ENCODE measurements around the gene EML2. TPM values are rescaled to one million over a fixed set of nuclear protein-coding genes. Genes with fewer than 3 reads are reported as not detected.

Gene EML2
- total RNA-seq = 27.9 and 36.7 TPM in 2 replicates

GRCh38 chr19:45638930-45639729 is at the start of gene EML2:
Gene EML2, minus strand, starts transcription at chr19:45639397. Its CDS starts 21 bp downstream, at chr19:45639376.

GRCh38 chr19:45667620-45668341 is 28.6 kb upstream of the EML2 start, which contains the start of gene GIPR:
Gene GIPR, plus strand, starts transcription at chr19:45668221. Its CDS starts 1,300 bp downstream, at chr19:45669521.

GRCh38 chr19:45601524-45602374 is 37.4 kb downstream of the EML2 start, which contains the start of gene GPR4:
Gene GPR4, minus strand, starts transcription at chr19:45602212. Its CDS starts 10,346 bp downstream, at chr19:45591866.

GRCh38 chr19:45584332-45585157 is 54.7 kb downstream of the EML2 start, which contains the start of gene OPA3:
Gene OPA3, minus strand, starts transcription at chr19:45584802. Its CDS starts 38 bp downstream, at chr19:45584764.

Other genes with a start within 250 kb of the EML2 start
- gene PPP1R13L, start 234.3 kb downstream of the EML2 start, total RNA-seq = 1.6 and 1.7 TPM in 2 replicates
- 2.8 and 5.4 TPM in 2 replicates for gene POLR1G, start 232.8 kb downstream of the EML2 start, total RNA-seq
- 76.4 and 88.5 TPM in 2 replicates for gene ERCC1, start 215.5 kb downstream of the EML2 start, total RNA-seq
- gene FOSB, start 171.4 kb downstream of the EML2 start, total RNA-seq = 0.57 and 2.7 TPM in 2 replicates
- 4.7 and 5.9 TPM in 2 replicates for gene RTN2, start 142.3 kb downstream of the EML2 start, total RNA-seq
- 1.4 and 2.6 TPM in 2 replicates for gene PPM1N, start 141.0 kb downstream of the EML2 start, total RNA-seq
- 41.0 and 46.4 TPM in 2 replicates for gene VASP, start 131.9 kb downstream of the EML2 start, total RNA-seq
- gene OPA3, start 54.6 kb downstream of the EML2 start, total RNA-seq = 3.7 and 4.2 TPM in 2 replicates
- not detected in 2 replicates for gene GPR4, start 37.2 kb downstream of the EML2 start, total RNA-seq
- 0.09 and 0.14 TPM in 2 replicates for gene GIPR, start 28.8 kb upstream of the EML2 start, total RNA-seq
- gene SNRPD2, start 52.6 kb upstream of the EML2 start, total RNA-seq = 780 and 863 TPM in 2 replicates
- 17.2 and 19.1 TPM in 2 replicates for gene QPCTL, start 53.3 kb upstream of the EML2 start, total RNA-seq
- 2.0 and 2.6 TPM in 2 replicates for gene FBXO46, start 91.5 kb upstream of the EML2 start, total RNA-seq
- gene MEIOSIN, start 94.0 kb upstream of the EML2 start, total RNA-seq = not detected in 2 replicates
- 6.8 and 8.0 TPM in 2 replicates for gene SIX5, start 129.9 kb upstream of the EML2 start, total RNA-seq
- gene DMPK, start 143.1 kb upstream of the EML2 start, total RNA-seq = 28.0 and 70.8 TPM in 2 replicates
- gene DMWD, start 153.4 kb upstream of the EML2 start, total RNA-seq = 20.2 and 27.5 TPM in 2 replicates
- gene RSPH6A, start 175.9 kb upstream of the EML2 start, total RNA-seq = 0.09 and 0.14 TPM in 2 replicates
- 24.5 and 32.4 TPM in 2 replicates for gene SYMPK, start 223.8 kb upstream of the EML2 start, total RNA-seq
- not detected in 2 replicates for gene FOXA3, start 224.9 kb upstream of the EML2 start, total RNA-seq
- gene IRF2BP1, start 246.7 kb upstream of the EML2 start, total RNA-seq = 18.6 and 22.7 TPM in 2 replicates

Data from smooth muscle cell of bladder (primary cell).